ACC112 (cell line): ENCODE measurements around the gene C11orf97.
A peak's percentile ranks its signal among the peaks of the same experiment; 100 is the strongest.
"Not testable (repeated sequence)": the region's sequence is repeated elsewhere in the genome, so short reads cannot be mapped to it uniquely, and the experiment has no call there.

ENCODE experiments used
- H2AFZ ChIP-seq: fragments of 200-600 bp; sonication (generic); one replicate; pipeline ENCODE4 v1.6.0; 2017; ENCODE audit warnings: antibody characterized with exemption, low read length; ENCODE audit not compliant: unreplicated experiment
- H3K27ac ChIP-seq: fragments of 200-600 bp; sonication (generic); 2 replicates; pipeline ENCODE4 v1.5.1; 2014; ENCODE audit warnings: low read depth, mild to moderate bottlenecking, antibody characterized with exemption, low read length, moderate library complexity
- H3K27me3 ChIP-seq: fragments of 200-600 bp; sonication (generic); 2 replicates; pipeline ENCODE4 v1.6.1; 2014; ENCODE audit warnings: mild to moderate bottlenecking, antibody characterized with exemption, low read length, moderate library complexity, mixed read lengths; ENCODE audit not compliant: insufficient read depth
- H3K36me3 ChIP-seq: fragments of 200-600 bp; sonication (generic); 2 replicates; pipeline ENCODE4 v1.6.1; 2016; ENCODE audit warnings: mild to moderate bottlenecking, antibody characterized with exemption, low read length, moderate library complexity, mixed read lengths; ENCODE audit not compliant: insufficient read depth
- H3K4me1 ChIP-seq: fragments of 200-600 bp; sonication (generic); one replicate; pipeline ENCODE4 v1.6.1; 2016; ENCODE audit warnings: low read length, mixed read lengths; ENCODE audit not compliant: insufficient read depth, unreplicated experiment, control insufficient read depth
- H3K4me3 ChIP-seq: fragments of 200-600 bp; sonication (generic); 2 replicates; pipeline ENCODE4 v1.5.1; 2014; ENCODE audit warnings: mild to moderate bottlenecking, low read depth, low read length
- H3K79me2 ChIP-seq: fragments of 200-600 bp; sonication (generic); one replicate; pipeline ENCODE4 v1.6.0; 2016; ENCODE audit warnings: low read length; ENCODE audit not compliant: control insufficient read depth, unreplicated experiment, insufficient read depth

The C11orf97 gene

DNA sequence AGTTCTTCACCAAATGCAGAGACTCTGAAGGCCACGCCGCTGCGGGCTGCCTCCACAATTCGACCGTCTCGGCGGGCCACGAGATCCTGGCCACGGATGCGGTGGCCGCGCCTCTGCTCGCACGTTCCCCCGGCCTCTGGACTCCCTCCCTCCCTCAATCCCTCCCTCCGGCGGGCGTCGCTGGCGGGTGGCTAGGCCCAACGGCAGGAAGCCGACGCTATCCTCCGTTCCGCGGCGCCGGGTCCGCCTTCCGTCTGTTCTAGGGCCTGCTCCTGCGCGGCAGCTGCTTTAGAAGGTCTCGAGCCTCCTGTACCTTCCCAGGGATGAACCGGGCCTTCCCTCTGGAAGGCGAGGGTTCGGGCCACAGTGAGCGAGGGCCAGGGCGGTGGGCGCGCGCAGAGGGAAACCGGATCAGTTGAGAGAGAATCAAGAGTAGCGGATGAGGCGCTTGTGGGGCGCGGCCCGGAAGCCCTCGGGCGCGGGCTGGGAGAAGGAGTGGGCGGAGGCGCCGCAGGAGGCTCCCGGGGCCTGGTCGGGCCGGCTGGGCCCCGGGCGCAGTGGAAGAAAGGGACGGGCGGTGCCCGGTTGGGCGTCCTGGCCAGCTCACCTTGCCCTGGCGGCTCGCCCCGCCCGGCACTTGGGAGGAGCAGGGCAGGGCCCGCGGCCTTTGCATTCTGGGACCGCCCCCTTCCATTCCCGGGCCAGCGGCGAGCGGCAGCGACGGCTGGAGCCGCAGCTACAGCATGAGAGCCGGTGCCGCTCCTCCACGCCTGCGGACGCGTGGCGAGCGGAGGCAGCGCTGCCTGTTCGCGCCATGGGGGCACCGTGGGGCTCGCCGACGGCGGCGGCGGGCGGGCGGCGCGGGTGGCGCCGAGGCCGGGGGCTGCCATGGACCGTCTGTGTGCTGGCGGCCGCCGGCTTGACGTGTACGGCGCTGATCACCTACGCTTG, 31.7 kb downstream of the C11orf97 start, which contains the start of gene FUT4:
Gene FUT4, plus strand, starts transcription at position 227 of the 951 bp plus-strand sequence. Its CDS starts 213 bp downstream, at position 440.
- Histone ChIP-seq H3K4me3 (peak within 1 kb of the TSS; percentile 85), H3K4me1 (peaks cover 28% of the 10 kb centered on the region), H3K27me3 (no peaks in the 10 kb centered on the region), H3K36me3 (no peaks in the 10 kb centered on the region), H3K79me2 (peaks cover 41% of the 10 kb centered on the region), H2AFZ (peak within 1 kb of the TSS; percentile 93), H3K27ac (peak within 1 kb of the TSS; percentile 93)

DNA sequence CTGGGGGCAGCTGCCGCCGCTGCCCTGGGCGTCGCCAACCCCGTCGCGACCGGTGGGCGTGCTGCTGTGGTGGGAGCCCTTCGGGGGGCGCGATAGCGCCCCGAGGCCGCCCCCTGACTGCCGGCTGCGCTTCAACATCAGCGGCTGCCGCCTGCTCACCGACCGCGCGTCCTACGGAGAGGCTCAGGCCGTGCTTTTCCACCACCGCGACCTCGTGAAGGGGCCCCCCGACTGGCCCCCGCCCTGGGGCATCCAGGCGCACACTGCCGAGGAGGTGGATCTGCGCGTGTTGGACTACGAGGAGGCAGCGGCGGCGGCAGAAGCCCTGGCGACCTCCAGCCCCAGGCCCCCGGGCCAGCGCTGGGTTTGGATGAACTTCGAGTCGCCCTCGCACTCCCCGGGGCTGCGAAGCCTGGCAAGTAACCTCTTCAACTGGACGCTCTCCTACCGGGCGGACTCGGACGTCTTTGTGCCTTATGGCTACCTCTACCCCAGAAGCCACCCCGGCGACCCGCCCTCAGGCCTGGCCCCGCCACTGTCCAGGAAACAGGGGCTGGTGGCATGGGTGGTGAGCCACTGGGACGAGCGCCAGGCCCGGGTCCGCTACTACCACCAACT, 32.5 kb downstream of the C11orf97 start:
- Histone ChIP-seq H3K36me3 (no peaks in the 10 kb centered on the region), H3K27me3 (no peaks in the 10 kb centered on the region), H3K4me1 (peaks cover 32% of the 10 kb centered on the region), H3K79me2 (peaks cover 48% of the 10 kb centered on the region), H3K4me3 (peak overlapping the region; percentile 85), H3K27ac (peak overlapping the region; percentile 93; the same call in 1 of the 2 replicates), H2AFZ (peak overlapping the region; percentile 58)

DNA sequence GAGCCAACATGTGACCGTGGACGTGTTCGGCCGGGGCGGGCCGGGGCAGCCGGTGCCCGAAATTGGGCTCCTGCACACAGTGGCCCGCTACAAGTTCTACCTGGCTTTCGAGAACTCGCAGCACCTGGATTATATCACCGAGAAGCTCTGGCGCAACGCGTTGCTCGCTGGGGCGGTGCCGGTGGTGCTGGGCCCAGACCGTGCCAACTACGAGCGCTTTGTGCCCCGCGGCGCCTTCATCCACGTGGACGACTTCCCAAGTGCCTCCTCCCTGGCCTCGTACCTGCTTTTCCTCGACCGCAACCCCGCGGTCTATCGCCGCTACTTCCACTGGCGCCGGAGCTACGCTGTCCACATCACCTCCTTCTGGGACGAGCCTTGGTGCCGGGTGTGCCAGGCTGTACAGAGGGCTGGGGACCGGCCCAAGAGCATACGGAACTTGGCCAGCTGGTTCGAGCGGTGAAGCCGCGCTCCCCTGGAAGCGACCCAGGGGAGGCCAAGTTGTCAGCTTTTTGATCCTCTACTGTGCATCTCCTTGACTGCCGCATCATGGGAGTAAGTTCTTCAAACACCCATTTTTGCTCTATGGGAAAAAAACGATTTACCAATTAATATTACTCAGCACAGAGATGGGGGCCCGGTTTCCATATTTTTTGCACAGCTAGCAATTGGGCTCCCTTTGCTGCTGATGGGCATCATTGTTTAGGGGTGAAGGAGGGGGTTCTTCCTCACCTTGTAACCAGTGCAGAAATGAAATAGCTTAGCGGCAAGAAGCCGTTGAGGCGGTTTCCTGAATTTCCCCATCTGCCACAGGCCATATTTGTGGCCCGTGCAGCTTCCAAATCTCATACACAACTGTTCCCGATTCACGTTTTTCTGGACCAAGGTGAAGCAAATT, 33.3 kb downstream of the C11orf97 start:
- Histone ChIP-seq H2AFZ (peak overlapping the region; percentile 58), H3K27me3 (no peaks in the 10 kb centered on the region), H3K4me3 (peak overlapping the region; percentile 85), H3K4me1 (peaks cover 32% of the 10 kb centered on the region), H3K27ac (no peak overlapping the region), H3K36me3 (no peaks in the 10 kb centered on the region), H3K79me2 (peaks cover 51% of the 10 kb centered on the region)

DNA sequence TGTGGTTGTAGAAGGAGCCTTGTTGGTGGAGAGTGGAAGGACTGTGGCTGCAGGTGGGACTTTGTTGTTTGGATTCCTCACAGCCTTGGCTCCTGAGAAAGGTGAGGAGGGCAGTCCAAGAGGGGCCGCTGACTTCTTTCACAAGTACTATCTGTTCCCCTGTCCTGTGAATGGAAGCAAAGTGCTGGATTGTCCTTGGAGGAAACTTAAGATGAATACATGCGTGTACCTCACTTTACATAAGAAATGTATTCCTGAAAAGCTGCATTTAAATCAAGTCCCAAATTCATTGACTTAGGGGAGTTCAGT, 33.9 kb downstream of the C11orf97 start:
- H3K27me3 ChIP-seq = no peaks in the 10 kb centered on the region
- H2AFZ ChIP-seq = no peak overlapping the region
- H3K36me3 ChIP-seq = no peaks in the 10 kb centered on the region
- peaks cover 32% of the 10 kb centered on the region for H3K4me1 ChIP-seq
- H3K79me2 ChIP-seq = peaks cover 51% of the 10 kb centered on the region
- peak overlapping the region; percentile 85 for H3K4me3 ChIP-seq
- H3K27ac ChIP-seq = no peak overlapping the region

DNA sequence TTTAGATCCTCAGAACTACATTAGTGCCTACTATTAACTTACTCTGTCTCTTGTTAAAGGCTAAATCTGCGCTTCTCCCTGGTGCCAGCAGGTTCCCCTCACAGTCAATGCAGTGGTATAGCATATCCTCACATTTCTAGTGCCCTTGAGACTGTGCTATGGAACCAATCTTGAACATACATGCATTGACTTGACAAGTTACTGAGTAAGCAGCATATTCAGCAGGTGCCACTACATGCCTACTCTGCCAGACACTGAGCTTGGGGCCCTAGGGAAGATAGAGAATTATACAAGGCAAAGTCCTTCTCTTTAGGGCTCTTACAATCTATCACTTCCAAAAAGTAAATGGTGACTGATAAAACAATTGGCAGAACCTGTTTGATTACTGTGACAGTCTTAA, 34.6 kb downstream of the C11orf97 start:
- Histone ChIP-seq H2AFZ (no peak overlapping the region), H3K36me3 (no peaks in the 10 kb centered on the region), H3K27ac (no peak overlapping the region), H3K79me2 (peaks cover 51% of the 10 kb centered on the region), H3K27me3 (no peaks in the 10 kb centered on the region), H3K4me1 (peaks cover 32% of the 10 kb centered on the region), H3K4me3 (peak overlapping the region; percentile 85)

DNA sequence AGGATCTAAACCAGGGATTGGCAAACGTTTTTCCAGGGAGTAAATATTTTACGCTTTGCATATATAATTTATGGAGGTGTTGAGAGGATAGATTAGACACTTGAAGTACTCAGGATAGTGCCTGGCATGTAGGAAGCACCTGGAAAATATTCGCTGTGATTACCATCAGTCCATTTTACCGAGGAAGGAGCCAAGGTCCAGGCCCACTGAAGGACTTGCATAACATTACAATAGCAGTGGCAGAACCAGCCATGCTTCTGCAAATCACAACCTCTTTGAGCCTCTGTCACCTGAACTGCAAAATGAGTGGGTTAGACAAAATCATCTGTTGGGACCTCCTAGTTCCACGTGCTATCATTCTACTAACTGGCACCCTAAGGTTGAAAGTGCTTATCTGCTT, 36.9 kb downstream of the C11orf97 start:
- Histone ChIP-seq H3K79me2 (peaks cover 55% of the 10 kb centered on the region), H3K4me3 (0 out of 2 replicates have a peak overlapping the region, but pooled peaks have one; percentile 5)

DNA sequence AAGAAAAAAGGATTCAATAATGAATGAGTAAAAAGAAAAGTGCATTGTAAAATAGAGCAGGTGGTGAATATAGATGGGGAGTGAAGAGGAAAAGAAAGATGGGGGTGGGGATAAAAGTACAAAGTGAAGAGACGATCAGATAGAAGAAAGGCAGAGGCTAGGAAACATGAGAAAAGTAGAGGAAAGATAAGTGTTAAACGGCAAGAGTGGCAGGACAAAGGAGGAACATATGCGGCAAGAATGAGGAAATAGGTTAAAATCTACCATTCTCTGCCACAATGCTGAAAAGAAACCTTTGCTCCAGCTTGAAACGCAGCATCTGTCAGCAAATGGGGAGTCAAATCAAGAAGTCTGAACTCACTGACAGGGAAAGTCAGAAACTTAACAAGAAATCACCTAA, 38.3 kb downstream of the C11orf97 start:
- H3K27me3 ChIP-seq = no peaks in the 10 kb centered on the region
- peaks cover 46% of the 10 kb centered on the region for H3K79me2 ChIP-seq
- no peak overlapping the region for H3K4me3 ChIP-seq
- no peaks in the 10 kb centered on the region for H3K36me3 ChIP-seq
- H3K27ac ChIP-seq = no peak overlapping the region
- H3K4me1 ChIP-seq = peaks cover 26% of the 10 kb centered on the region
- H2AFZ ChIP-seq = no peak overlapping the region

More for the DNA sequence above, 36.9 kb downstream of the C11orf97 start:
- Histone ChIP-seq H2AFZ (no peak overlapping the region), H3K27me3 (no peaks in the 10 kb centered on the region), H3K36me3 (no peaks in the 10 kb centered on the region), H3K27ac (no peak overlapping the region), H3K4me1 (peaks cover 26% of the 10 kb centered on the region)

DNA sequence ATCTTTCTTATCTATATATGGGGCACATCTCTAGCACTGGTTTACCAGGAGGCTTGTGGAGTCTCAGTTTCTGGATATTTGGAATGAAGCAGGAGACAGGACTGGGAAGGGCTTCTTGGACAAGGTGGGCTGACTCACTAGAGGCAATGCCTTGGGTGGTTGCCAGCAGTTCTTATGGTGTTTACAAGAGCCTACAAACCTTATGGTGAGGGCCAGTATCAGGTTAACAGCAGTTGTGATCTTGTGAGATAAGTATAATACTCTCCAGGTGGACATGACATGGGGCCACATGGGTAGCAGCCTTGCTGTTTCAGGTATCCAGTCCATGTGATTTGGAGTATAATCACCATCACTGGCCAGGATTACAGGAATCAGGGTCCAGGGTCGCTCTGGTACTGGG, 41.7 kb downstream of the C11orf97 start:
- peaks cover 14% of the 10 kb centered on the region for H3K79me2 ChIP-seq

DNA sequence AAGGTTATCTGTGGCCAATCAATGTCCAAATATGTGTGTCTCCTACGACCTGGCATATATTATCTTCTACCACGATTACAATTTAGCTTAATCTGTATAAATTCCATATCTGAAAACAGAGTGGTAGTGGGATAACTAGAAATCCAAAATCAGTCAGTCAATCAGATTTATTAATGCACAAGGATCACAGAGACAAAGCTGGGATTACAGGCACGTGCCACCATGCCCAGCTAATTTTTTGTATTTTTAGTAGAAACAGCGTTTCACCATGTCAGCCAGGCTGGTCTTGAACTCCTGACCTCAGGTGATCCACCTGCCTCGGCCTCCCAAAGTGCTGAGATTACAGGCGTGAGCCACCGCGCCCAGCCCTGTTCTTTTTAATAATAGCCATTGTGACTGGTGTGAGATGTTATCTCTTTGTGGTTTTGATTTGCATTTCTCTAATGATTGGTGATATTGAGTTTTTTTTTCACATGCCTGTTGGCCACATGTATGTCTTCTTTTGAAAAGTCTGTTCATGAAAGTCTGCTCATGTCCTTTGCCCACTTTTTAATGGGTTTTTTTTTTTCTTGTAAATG, 43.6 kb downstream of the C11orf97 start:
- not testable (repeated sequence) for H3K4me3 ChIP-seq, H3K27ac ChIP-seq, H3K36me3 ChIP-seq, H2AFZ ChIP-seq, H3K27me3 ChIP-seq, H3K79me2 ChIP-seq
- peaks cover 30% of the 10 kb centered on the region for H3K4me1 ChIP-seq

More for the DNA sequence above, 41.7 kb downstream of the C11orf97 start:
- Histone ChIP-seq H3K36me3 (no peaks in the 10 kb centered on the region), H2AFZ (no peak overlapping the region), H3K4me1 (peaks cover 27% of the 10 kb centered on the region), H3K27ac (no peak overlapping the region), H3K27me3 (no peaks in the 10 kb centered on the region), H3K4me3 (no peak overlapping the region)

DNA sequence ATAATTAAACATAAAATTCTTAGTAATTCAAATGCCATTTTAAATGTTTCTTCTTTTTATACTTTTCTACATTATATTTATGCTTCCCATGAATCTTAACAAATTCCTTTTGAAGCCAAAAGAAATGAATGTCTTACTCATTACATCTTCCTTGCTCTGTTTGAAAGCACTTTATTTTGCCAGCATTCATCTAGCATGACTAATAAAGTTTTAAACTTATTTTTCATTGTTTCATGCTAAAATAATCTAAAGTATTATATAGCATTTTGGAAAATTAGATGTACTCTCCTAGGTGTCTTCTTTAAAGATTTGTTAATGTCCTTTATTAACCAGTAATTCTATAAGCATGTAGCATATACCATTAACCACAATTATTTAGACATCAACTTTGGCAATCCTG, 45.2 kb downstream of the C11orf97 start:
- H3K79me2 ChIP-seq = peaks cover 4% of the 10 kb centered on the region
- H3K27ac ChIP-seq = peak overlapping the region; percentile 25
- H3K4me3 ChIP-seq = no peak overlapping the region
- no peaks in the 10 kb centered on the region for H3K27me3 ChIP-seq
- peaks cover 30% of the 10 kb centered on the region for H3K4me1 ChIP-seq
- H2AFZ ChIP-seq = no peak overlapping the region
- H3K36me3 ChIP-seq = no peaks in the 10 kb centered on the region
